HEK293 (cell line): ENCODE data around the gene IPO5.

Source experiments
- CTCF ChIA-PET: fragments of 350-600 bp; formaldehyde crosslinking; extraction: SDS; loops from one replicate; lab custom pipeline; 2021; ENCODE audit warnings: antibody characterized with exemption; lab: Yijun Ruan, JAX
- POLR2A ChIA-PET: fragments of 300-600 bp; formaldehyde crosslinking; extraction: SDS; loops from one replicate; lab custom pipeline; 2020; ENCODE audit warnings: antibody characterized with exemption, inconsistent platforms; lab: Yijun Ruan, JAX
- H3K27ac ChIP-seq: fragments of 200-500 bp; sonication (Bioruptor generic); 2 replicates; pipeline ENCODE4 v1.5.1; 2014; ENCODE audit warnings: low read depth, low read length, control low read depth, inconsistent platforms; ENCODE audit errors: extremely low read depth
- H3K36me3 ChIP-seq, 2 experiments: fragments of 200-500 bp in 1 of 2; sonication (Bioruptor generic) in 1 of 2; 1 replicate in 1 of 2; 2 replicates in 1 of 2; pipeline ENCODE4 v1.5.1; 2014 to 2017; ENCODE audit warnings: inconsistent platforms in 2 of 2, low read length in 2 of 2; ENCODE audit not compliant: control insufficient read depth in 2 of 2, insufficient read depth in 1 of 2
- H3K4me1 ChIP-seq: fragments of 200-500 bp; sonication (Bioruptor generic); 2 replicates; pipeline ENCODE4 v1.5.1; 2014; ENCODE audit warnings: mild to moderate bottlenecking, low read length, inconsistent platforms; ENCODE audit not compliant: control insufficient read depth, insufficient read depth
- H3K4me3 ChIP-seq: 2 replicates; pipeline ENCODE4 v1.5.1; 2011; ENCODE audit warnings: low read depth, mild to moderate bottlenecking, control low read depth, low read length, moderate library complexity
- H3K9me3 ChIP-seq: fragments of 200-500 bp; sonication (Bioruptor generic); 2 replicates; pipeline ENCODE4 v1.5.1; 2014; ENCODE audit warnings: low read depth, low read length, inconsistent platforms; ENCODE audit not compliant: control insufficient read depth, insufficient read depth
- EGR2 ChIP-seq: fragments of 450-650 bp; formaldehyde crosslinking; IDR thresholded peaks from 2 replicates; pipeline ENCODE4 v1.5.1; 2016; ENCODE audit warnings: low read depth, missing biosample characterization, missing genetic modification characterization
- ZBTB1 ChIP-seq: fragments of 450-650 bp; formaldehyde crosslinking; IDR thresholded peaks from 2 replicates; pipeline ENCODE4 v1.5.1; 2016; ENCODE audit warnings: missing biosample characterization, missing genetic modification characterization
- ZBTB17 ChIP-seq: fragments of 450-650 bp; formaldehyde crosslinking; IDR thresholded peaks from 2 replicates; pipeline ENCODE4 v1.5.1; 2016; ENCODE audit warnings: missing biosample characterization, missing genetic modification characterization
- ZFP37 ChIP-seq: fragments of 450-650 bp; formaldehyde crosslinking; IDR thresholded peaks from 2 replicates; pipeline ENCODE4 v1.5.1; 2016; ENCODE audit warnings: missing biosample characterization, missing genetic modification characterization
- ZFP41 ChIP-seq: fragments of 450-650 bp; formaldehyde crosslinking; IDR thresholded peaks from 2 replicates; pipeline ENCODE4 v1.5.1; 2016; ENCODE audit warnings: missing biosample characterization, missing genetic modification characterization, borderline replicate concordance
- ZNF140 ChIP-seq: fragments of 450-650 bp; formaldehyde crosslinking; IDR thresholded peaks from 2 replicates; pipeline ENCODE4 v1.5.1; 2016; ENCODE audit warnings: missing biosample characterization, missing genetic modification characterization
- ZNF169 ChIP-seq: fragments of 450-650 bp; formaldehyde crosslinking; IDR thresholded peaks from 2 replicates; pipeline ENCODE4 v1.5.1; 2016; ENCODE audit warnings: missing biosample characterization, missing genetic modification characterization
- ZNF350 ChIP-seq: fragments of 450-650 bp; formaldehyde crosslinking; IDR thresholded peaks from 2 replicates; pipeline ENCODE4 v1.5.0; 2017; ENCODE audit warnings: missing biosample characterization, mild to moderate bottlenecking, missing genetic modification characterization
- ZNF548 ChIP-seq: fragments of 450-650 bp; formaldehyde crosslinking; IDR thresholded peaks from 2 replicates; pipeline ENCODE4 v1.5.1; 2016; ENCODE audit warnings: missing biosample characterization, missing genetic modification characterization
- ZNF558 ChIP-seq: fragments of 450-650 bp; formaldehyde crosslinking; IDR thresholded peaks from 2 replicates; pipeline ENCODE4 v1.5.1; 2016; ENCODE audit warnings: missing biosample characterization, missing genetic modification characterization
- ZNF660 ChIP-seq: fragments of 450-650 bp; IDR thresholded peaks from 2 replicates; pipeline ENCODE4 v1.5.1; 2018; ENCODE audit warnings: missing biosample characterization, mild to moderate bottlenecking, missing genetic modification characterization
- ZNF747 ChIP-seq: fragments of 450-650 bp; formaldehyde crosslinking; IDR thresholded peaks from 2 replicates; pipeline ENCODE4 v1.5.1; 2016; ENCODE audit warnings: missing biosample characterization, missing genetic modification characterization
- ZNF830 ChIP-seq: fragments of 450-650 bp; IDR thresholded peaks from 2 replicates; pipeline ENCODE4 v1.5.0; 2018; ENCODE audit warnings: missing biosample characterization, missing genetic modification characterization, low read depth, mild to moderate bottlenecking, moderate library complexity
- TF ChIP-seq, protein P1 (sequence below): fragments of 450-650 bp; formaldehyde crosslinking; IDR thresholded peaks from 2 replicates; pipeline ENCODE4 v1.5.1; 2016; ENCODE audit warnings: missing biosample characterization, missing genetic modification characterization
- TF ChIP-seq, protein P2 (sequence below): fragments of 450-650 bp; formaldehyde crosslinking; IDR thresholded peaks from 2 replicates; pipeline ENCODE4 v1.5.1; 2016; ENCODE audit warnings: missing biosample characterization, missing genetic modification characterization
- TF ChIP-seq, protein P3 (sequence below): fragments of 450-650 bp; formaldehyde crosslinking; IDR thresholded peaks from 2 replicates; pipeline ENCODE4 v1.5.1; 2016; ENCODE audit warnings: missing biosample characterization, missing genetic modification characterization, borderline replicate concordance

IPO5 gene

DNA sequence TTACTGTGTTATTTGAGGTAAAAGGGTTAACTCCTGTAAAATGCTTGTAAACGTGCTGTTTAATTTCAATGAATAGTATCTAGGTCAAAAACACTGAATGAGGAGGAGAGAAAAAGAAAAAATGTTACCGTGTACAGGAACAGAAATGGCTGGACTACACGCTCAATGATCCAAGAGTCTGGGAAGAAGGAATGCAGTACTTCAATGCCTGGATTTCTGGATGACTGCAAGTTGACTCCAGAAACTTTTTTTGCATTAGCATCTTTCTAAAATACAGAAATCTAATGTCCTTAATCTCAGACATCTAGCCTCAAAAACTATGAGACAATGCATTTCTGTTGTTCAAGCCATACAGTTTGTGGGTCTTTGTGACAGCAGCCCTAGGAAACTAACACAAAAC lies 17.4 kb upstream of the IPO5 start (continued):
- TF ChIP-seq, protein P1, sequence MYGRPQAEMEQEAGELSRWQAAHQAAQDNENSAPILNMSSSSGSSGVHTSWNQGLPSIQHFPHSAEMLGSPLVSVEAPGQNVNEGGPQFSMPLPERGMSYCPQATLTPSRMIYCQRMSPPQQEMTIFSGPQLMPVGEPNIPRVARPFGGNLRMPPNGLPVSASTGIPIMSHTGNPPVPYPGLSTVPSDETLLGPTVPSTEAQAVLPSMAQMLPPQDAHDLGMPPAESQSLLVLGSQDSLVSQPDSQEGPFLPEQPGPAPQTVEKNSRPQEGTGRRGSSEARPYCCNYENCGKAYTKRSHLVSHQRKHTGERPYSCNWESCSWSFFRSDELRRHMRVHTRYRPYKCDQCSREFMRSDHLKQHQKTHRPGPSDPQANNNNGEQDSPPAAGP: no peak
- TF ChIP-seq, protein P2, sequence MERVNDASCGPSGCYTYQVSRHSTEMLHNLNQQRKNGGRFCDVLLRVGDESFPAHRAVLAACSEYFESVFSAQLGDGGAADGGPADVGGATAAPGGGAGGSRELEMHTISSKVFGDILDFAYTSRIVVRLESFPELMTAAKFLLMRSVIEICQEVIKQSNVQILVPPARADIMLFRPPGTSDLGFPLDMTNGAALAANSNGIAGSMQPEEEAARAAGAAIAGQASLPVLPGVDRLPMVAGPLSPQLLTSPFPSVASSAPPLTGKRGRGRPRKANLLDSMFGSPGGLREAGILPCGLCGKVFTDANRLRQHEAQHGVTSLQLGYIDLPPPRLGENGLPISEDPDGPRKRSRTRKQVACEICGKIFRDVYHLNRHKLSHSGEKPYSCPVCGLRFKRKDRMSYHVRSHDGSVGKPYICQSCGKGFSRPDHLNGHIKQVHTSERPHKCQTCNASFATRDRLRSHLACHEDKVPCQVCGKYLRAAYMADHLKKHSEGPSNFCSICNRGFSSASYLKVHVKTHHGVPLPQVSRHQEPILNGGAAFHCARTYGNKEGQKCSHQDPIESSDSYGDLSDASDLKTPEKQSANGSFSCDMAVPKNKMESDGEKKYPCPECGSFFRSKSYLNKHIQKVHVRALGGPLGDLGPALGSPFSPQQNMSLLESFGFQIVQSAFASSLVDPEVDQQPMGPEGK (tag by site-specific recombination): no peak
- TF ChIP-seq, protein P3, sequence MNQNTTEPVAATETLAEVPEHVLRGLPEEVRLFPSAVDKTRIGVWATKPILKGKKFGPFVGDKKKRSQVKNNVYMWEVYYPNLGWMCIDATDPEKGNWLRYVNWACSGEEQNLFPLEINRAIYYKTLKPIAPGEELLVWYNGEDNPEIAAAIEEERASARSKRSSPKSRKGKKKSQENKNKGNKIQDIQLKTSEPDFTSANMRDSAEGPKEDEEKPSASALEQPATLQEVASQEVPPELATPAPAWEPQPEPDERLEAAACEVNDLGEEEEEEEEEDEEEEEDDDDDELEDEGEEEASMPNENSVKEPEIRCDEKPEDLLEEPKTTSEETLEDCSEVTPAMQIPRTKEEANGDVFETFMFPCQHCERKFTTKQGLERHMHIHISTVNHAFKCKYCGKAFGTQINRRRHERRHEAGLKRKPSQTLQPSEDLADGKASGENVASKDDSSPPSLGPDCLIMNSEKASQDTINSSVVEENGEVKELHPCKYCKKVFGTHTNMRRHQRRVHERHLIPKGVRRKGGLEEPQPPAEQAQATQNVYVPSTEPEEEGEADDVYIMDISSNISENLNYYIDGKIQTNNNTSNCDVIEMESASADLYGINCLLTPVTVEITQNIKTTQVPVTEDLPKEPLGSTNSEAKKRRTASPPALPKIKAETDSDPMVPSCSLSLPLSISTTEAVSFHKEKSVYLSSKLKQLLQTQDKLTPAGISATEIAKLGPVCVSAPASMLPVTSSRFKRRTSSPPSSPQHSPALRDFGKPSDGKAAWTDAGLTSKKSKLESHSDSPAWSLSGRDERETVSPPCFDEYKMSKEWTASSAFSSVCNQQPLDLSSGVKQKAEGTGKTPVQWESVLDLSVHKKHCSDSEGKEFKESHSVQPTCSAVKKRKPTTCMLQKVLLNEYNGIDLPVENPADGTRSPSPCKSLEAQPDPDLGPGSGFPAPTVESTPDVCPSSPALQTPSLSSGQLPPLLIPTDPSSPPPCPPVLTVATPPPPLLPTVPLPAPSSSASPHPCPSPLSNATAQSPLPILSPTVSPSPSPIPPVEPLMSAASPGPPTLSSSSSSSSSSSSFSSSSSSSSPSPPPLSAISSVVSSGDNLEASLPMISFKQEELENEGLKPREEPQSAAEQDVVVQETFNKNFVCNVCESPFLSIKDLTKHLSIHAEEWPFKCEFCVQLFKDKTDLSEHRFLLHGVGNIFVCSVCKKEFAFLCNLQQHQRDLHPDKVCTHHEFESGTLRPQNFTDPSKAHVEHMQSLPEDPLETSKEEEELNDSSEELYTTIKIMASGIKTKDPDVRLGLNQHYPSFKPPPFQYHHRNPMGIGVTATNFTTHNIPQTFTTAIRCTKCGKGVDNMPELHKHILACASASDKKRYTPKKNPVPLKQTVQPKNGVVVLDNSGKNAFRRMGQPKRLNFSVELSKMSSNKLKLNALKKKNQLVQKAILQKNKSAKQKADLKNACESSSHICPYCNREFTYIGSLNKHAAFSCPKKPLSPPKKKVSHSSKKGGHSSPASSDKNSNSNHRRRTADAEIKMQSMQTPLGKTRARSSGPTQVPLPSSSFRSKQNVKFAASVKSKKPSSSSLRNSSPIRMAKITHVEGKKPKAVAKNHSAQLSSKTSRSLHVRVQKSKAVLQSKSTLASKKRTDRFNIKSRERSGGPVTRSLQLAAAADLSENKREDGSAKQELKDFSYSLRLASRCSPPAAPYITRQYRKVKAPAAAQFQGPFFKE (tag by site-specific recombination): no peak

DNA sequence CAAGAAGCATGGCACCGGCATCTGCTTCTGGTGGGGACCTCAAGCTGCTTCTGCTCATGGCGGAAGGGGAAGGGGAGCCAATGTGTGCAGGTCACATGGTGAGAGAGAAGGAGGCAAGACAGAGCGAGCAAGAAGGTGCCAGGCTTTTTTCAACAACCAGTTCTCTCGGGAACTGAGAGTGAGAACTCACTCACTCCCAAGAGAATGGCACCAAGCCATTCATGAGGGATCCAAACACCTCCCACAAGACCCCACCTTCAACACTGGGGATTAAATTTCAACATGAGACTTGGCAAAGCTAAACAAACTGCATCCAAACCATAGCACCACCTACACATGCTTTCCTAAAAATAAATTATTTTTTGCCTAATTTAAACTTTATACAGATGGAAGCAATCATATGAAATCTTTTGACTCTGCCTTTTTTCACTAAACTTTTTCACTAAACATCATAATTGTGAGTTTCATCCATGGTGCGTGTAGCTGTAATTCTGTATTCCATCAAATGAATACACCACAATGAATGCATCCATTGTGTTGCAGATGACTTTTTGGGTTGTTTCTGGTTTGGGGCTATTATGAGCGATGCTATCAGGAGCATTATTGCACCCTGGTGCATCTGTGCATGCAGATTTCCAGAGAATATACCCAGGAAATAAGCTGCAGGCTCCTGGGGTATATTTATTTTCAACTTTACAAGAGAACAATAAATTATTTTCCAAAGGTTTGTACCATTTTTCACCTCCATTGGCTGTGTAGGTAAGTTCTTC lies 14.6 kb upstream of the IPO5 start:
- peaks cover 3% of the 10 kb centered on the region for H3K4me1 ChIP-seq
- H3K4me3 ChIP-seq: no peak overlapping the region
- H3K36me3 ChIP-seq: no peaks in the 10 kb centered on the region
- TF ChIP-seq EGR2 (tag by site-specific recombination) (0 out of 2 replicates have a peak, but pooled peaks have one; percentile 17), ZNF747 (no peak), ZNF350 (tag by site-specific recombination) (no peak), ZNF548 (no peak)
- ChIA-PET POLR2A (no interaction called here), CTCF (no interaction called here)
- H3K27ac ChIP-seq: no peak overlapping the region
- no peaks in the 10 kb centered on the region for H3K9me3 ChIP-seq

DNA sequence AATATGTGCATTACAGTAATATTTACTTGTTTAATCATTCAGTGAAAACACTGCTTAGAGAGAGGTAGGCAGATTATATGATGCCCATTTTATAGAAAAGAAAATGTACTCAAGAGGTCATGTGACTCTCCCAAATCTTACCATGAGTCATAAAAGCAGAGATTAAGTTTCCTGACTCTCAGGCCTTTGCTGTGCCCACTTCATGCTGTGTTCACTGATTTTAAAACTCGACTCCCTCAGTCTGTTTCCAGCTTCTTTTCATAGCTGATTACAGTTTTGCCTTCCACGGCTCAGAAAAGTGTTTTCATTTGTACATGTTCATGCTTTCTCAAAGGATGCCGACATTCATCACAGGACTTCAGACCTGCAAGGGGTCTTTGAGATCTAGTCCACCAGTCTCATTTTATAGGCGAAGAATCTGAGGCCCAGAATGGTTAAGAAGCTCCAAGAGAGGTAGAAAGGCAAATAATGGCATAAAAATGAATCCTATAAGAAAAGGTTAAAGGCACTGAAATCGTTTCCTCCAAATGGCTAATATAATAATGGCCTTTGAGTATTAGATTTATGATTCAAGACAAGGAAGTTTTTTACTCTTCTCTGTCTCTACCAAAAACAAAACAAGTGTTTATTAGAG lies 9.0 kb upstream of the IPO5 start:
- Histone ChIP-seq H3K27ac (no peak overlapping the region), H3K4me3 (no peak overlapping the region), H3K36me3 (no peaks in the 10 kb centered on the region), H3K9me3 (no peaks in the 10 kb centered on the region), H3K4me1 (no peaks in the 10 kb centered on the region; the same call in none of the 2 replicates)
- CTCF ChIA-PET: no interaction called here
- POLR2A ChIA-PET: no interaction called here
- peak; percentile 75; the same call in 1 of the 2 replicates for TF ChIP-seq ZNF660 (tag by site-specific recombination)
- 0 out of 2 replicates have a peak, but pooled peaks have one; percentile 24 for TF ChIP-seq ZFP37
- TF ChIP-seq ZBTB17 (tag by site-specific recombination): peak; percentile 78
- no peak for TF ChIP-seq ZBTB1 (tag by site-specific recombination)
- TF ChIP-seq ZNF169 (tag by site-specific recombination): no peak
- no peak for TF ChIP-seq ZFP41 (tag by site-specific recombination)
- TF ChIP-seq ZNF558: no peak
- TF ChIP-seq, protein P3 (tag by site-specific recombination): no peak
- no peak for TF ChIP-seq ZNF830 (tag by site-specific recombination)
- TF ChIP-seq ZNF140: no peak
